WI38 (cell line): ENCODE results near the gene ANKRD31.

Source experiments
- H3K4me3 ChIP-seq: 2 replicates; pipeline ENCODE4 v1.5.1; 2011; ENCODE audit warnings: low read depth, mild to moderate bottlenecking, control low read depth, low read length
- CTCF ChIP-seq: IDR thresholded peaks from 2 replicates; pipeline ENCODE4 v1.5.1; 2012; ENCODE audit warnings: low read depth, mild to moderate bottlenecking, control low read depth, low read length

Gene ANKRD31

DNA sequence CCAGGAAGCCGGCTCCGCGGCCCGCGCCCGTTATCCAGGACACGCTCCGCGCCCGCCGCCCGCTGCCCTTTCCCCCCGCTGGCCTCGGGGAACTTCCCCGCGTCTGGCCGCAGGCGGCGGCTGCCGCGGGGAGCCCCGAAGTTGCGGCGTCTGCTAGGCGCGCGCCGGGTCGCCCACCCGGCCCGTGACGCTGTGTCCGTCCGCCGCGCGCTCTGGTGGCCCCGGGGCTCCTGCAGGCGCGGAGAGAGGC, 183.7 kb downstream of the ANKRD31 start:
- peak overlapping the region; percentile 70 for H3K4me3 ChIP-seq

DNA sequence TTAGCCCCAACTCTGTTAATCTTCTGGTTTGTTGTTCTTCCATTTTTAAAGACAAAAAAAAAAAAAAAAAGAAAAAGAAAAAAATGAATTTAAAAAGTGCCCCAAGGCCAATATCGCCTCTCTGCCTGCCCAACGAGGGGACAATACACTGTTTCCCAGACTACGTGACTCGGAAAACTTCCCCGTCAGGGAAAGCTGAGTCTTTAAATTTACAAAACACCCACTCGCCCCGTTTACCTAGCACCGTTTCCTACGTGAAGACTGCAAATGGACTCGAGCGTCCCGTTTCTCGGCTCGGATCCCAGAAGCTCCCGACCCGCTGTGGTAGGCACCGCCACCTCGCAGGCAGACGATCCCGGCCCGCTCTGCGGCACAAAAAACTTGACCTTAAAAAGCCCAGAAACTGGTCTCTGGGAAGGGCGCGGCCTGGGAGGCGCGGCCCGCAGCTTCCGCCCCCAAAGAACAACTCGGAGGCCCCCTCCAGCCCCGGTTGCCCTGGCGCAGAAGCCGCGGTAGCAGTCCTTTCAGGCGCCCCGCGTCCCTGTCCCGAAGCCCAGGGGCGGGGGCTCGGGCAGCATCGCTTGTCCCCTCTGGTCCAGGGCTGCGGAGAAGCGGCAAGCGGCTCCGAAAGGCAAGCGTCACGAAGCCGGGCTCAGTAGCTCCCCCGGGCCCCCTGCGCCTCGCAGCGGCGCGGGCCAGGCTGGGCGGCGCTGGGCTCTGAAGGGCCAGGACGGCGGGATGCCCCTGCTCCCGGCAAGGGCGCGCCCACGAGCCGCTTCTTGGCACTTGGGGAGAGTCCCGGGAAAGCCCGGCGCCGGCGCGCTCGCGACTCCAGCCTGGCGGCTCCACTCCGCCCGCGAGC, 184.3 kb downstream of the ANKRD31 start, which contains the start of gene GCNT4:
Gene GCNT4, minus strand, starts transcription at position 367 of the 862 bp plus-strand sequence. CDS start 22,521 bp downstream, outside the sequence.
- no peak for TF ChIP-seq CTCF
- peak within 1 kb of the TSS; percentile 70 for H3K4me3 ChIP-seq

More for the DNA sequence above, 183.7 kb downstream of the ANKRD31 start:
- TF ChIP-seq CTCF = no peak

DNA sequence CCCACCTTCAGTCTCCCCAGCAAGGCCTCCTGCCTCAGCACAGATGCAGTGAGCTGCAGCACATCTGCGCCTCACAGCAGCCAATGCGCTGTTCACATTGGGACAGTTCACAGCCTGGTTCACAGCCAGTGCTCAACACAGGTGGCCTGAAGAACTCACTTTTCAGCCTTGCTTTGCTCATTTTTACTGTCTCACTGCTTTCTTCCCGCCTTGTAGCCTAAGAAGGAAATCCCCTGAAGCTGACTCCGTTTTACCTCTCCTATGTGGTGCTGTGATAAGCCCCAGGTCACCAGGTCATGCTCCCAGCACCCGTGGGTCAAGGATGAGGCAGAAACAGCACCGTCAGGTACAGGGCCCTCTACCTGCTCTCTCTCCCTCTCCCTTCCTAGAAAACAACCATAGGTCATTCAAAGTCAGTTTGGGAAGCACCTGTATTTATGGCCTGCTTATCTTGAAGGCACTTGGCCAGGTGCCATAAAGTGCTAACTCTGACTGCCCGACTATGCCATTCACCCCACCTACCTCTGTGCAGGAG, 185.4 kb downstream of the ANKRD31 start:
- TF ChIP-seq CTCF = no peak
- H3K4me3 ChIP-seq = peak overlapping the region; percentile 70

DNA sequence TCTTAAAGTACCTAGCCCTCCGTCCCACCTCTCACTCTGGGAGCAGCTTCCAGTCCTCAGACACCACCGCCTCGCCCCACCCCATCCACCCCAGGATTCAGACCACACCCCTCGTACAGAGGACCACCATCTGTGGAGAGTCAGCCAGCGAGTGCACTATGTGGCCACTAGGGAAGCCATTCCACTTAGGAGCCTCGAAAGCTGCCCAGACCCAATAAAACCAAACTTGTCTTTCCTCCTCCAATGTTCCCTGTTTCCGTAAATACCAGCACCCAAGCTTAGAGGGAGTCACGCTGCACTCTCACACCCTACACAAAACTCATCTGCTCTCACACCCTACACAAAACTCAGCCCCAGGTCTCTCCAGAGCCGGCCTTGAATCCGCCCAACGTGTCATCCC, 186.3 kb downstream of the ANKRD31 start:
- peak; percentile 47; the same call in 1 of the 2 replicates for TF ChIP-seq CTCF
- peak overlapping the region; percentile 70 for H3K4me3 ChIP-seq

GRCh38 chr5:75049456-75050351, 187.0 kb downstream of the ANKRD31 start:
- peak overlapping the region; percentile 70; the same call in 1 of the 2 replicates for H3K4me3 ChIP-seq
- peak; percentile 82 for TF ChIP-seq CTCF

GRCh38 chr5:75048457-75048953, 188.2 kb downstream of the ANKRD31 start:
- no peak for TF ChIP-seq CTCF
- H3K4me3 ChIP-seq = peak overlapping the region; percentile 28

GRCh38 chr5:75047356-75047755, 189.3 kb downstream of the ANKRD31 start:
- TF ChIP-seq CTCF = no peak
- no peak overlapping the region for H3K4me3 ChIP-seq
